H9 (cell line): ENCODE measurements around the gene GCNT3. TPM values are rescaled to one million over a fixed set of nuclear protein-coding genes. Genes with fewer than 3 reads are reported as not detected.

Experiments
- DNase-seq: peaks from one replicate; pipeline ENCODE4 v3.0.0-alpha.2; 2017
- H2AFZ ChIP-seq: one replicate; pipeline ENCODE4 v1.6.1; 2013; ENCODE audit warnings: mild to moderate bottlenecking, low read length, control low read depth, moderate library complexity
- H2AK5ac ChIP-seq: 2 replicates; pipeline ENCODE4 v1.6.1; 2013; ENCODE audit warnings: low read length, control low read depth, mixed read lengths; ENCODE audit not compliant: insufficient read length
- H2BK120ac ChIP-seq: one replicate; pipeline ENCODE4 v1.6.1; 2013; ENCODE audit warnings: low read depth, mild to moderate bottlenecking, low read length, control low read depth, inconsistent platforms; ENCODE audit not compliant: poor library complexity, severe bottlenecking
- H2BK12ac ChIP-seq: 2 replicates; pipeline ENCODE4 v1.6.1; 2013; ENCODE audit warnings: low read length, control low read depth, mixed read lengths, low read depth; ENCODE audit not compliant: insufficient read length
- H2BK15ac ChIP-seq: 2 replicates; pipeline ENCODE4 v1.6.1; 2013; ENCODE audit warnings: low read depth, low read length, control low read depth
- H2BK20ac ChIP-seq: one replicate; pipeline ENCODE4 v1.6.1; 2013; ENCODE audit warnings: low read depth, mild to moderate bottlenecking, low read length, control low read depth, inconsistent platforms; ENCODE audit not compliant: poor library complexity, severe bottlenecking
- H2BK5ac ChIP-seq: 2 replicates; pipeline ENCODE4 v1.6.1; 2013; ENCODE audit warnings: low read length, control low read depth, mixed read lengths; ENCODE audit not compliant: insufficient read length
- H3K14ac ChIP-seq: 2 replicates; pipeline ENCODE4 v1.6.1; 2013; ENCODE audit warnings: low read length, control low read depth; ENCODE audit not compliant: insufficient read depth
- H3K18ac ChIP-seq: 2 replicates; pipeline ENCODE4 v1.6.1; 2013; ENCODE audit warnings: low read depth, mild to moderate bottlenecking, mixed read lengths, low read length, control low read depth; ENCODE audit not compliant: insufficient read length
- H3K23ac ChIP-seq: 2 replicates; pipeline ENCODE4 v1.6.1; 2013; ENCODE audit warnings: low read length, control low read depth, mixed read lengths, low read depth; ENCODE audit not compliant: insufficient read length
- H3K23me2 ChIP-seq: 2 replicates; pipeline ENCODE4 v1.6.1; 2013; ENCODE audit warnings: low read depth, mild to moderate bottlenecking, mixed read lengths, low read length, control low read depth; ENCODE audit not compliant: insufficient read length, poor library complexity, severe bottlenecking
- H3K27ac ChIP-seq: 2 replicates; pipeline ENCODE4 v1.5.1; 2013; ENCODE audit warnings: low read length, control low read depth, mixed read lengths, low read depth; ENCODE audit not compliant: insufficient read length
- H3K27me3 ChIP-seq: 2 replicates; pipeline ENCODE4 v1.6.1; 2013; ENCODE audit warnings: low read length, control low read depth, inconsistent platforms; ENCODE audit not compliant: insufficient read depth
- H3K4ac ChIP-seq: 2 replicates; pipeline ENCODE4 v1.6.1; 2013; ENCODE audit warnings: low read depth, mild to moderate bottlenecking, control low read depth, inconsistent platforms, low read length, moderate library complexity
- H3K4me1 ChIP-seq: 2 replicates; pipeline ENCODE4 v1.6.1; 2013; ENCODE audit warnings: low read length, control low read depth, inconsistent platforms; ENCODE audit not compliant: insufficient read depth
- H3K4me2 ChIP-seq: 2 replicates; pipeline ENCODE4 v1.6.1; 2013; ENCODE audit warnings: low read length, control low read depth, mixed read lengths; ENCODE audit not compliant: insufficient read length, insufficient read depth
- H3K56ac ChIP-seq: 2 replicates; pipeline ENCODE4 v1.6.1; 2013; ENCODE audit warnings: low read depth, mild to moderate bottlenecking, mixed read lengths, low read length, control low read depth; ENCODE audit not compliant: insufficient read length
- H3K79me1 ChIP-seq: 2 replicates; pipeline ENCODE4 v1.6.1; 2013; ENCODE audit warnings: low read depth, mild to moderate bottlenecking, moderate library complexity, low read length, control low read depth, inconsistent platforms; ENCODE audit not compliant: insufficient read depth, poor library complexity, severe bottlenecking
- H3K79me2 ChIP-seq: 2 replicates; pipeline ENCODE4 v1.6.1; 2013; ENCODE audit warnings: low read length, control low read depth, inconsistent platforms; ENCODE audit not compliant: insufficient read depth
- H3K9ac ChIP-seq: 2 replicates; pipeline ENCODE4 v1.6.1; 2013; ENCODE audit warnings: low read length, control low read depth, mixed read lengths; ENCODE audit not compliant: insufficient read length; ENCODE audit errors: extremely low read depth
- H3K9me3 ChIP-seq: one replicate; pipeline ENCODE4 v1.6.1; 2013; ENCODE audit warnings: low read depth, low read length, inconsistent platforms; ENCODE audit not compliant: control insufficient read depth
- H3T11ph ChIP-seq: one replicate; pipeline ENCODE4 v1.6.1; 2013; ENCODE audit warnings: mild to moderate bottlenecking, low read length, control low read depth, inconsistent platforms
- H4K20me1 ChIP-seq: one replicate; pipeline ENCODE4 v1.6.1; 2013; ENCODE audit not compliant: control insufficient read depth, insufficient read length, insufficient read depth
- H4K5ac ChIP-seq: 2 replicates; pipeline ENCODE4 v1.6.1; 2013; ENCODE audit warnings: low read depth, mild to moderate bottlenecking, mixed read lengths, low read length, control low read depth; ENCODE audit not compliant: insufficient read length
- H4K8ac ChIP-seq: replicated peaks from 2 replicates; pipeline ENCODE4 v1.6.1; 2013; ENCODE audit warnings: low read length, control low read depth, mixed read lengths, low read depth; ENCODE audit not compliant: insufficient read length
- H4K91ac ChIP-seq: 2 replicates; pipeline ENCODE4 v1.6.1; 2013; ENCODE audit warnings: low read depth, mild to moderate bottlenecking, moderate library complexity, mixed read lengths, low read length, control low read depth; ENCODE audit not compliant: insufficient read length
- H3K27ac Mint-ChIP-seq, 3 experiments: 2 replicates in 2 of 3; 3 replicates in 1 of 3; pipeline ENCODE4 v1.8.0; 2020 to 2021; ENCODE audit warnings: mixed read lengths in 3 of 3, mild to moderate bottlenecking in 1 of 3, moderate library complexity in 1 of 3
- H3K27me3 Mint-ChIP-seq: 2 replicates; pipeline ENCODE4 v1.8.0; 2021; ENCODE audit warnings: low read depth, mild to moderate bottlenecking, moderate library complexity, mixed read lengths
- H3K36me3 Mint-ChIP-seq, 3 experiments: 2 replicates in 2 of 3; 3 replicates in 1 of 3; pipeline ENCODE4 v1.8.0; 2020 to 2021; ENCODE audit warnings: low read depth in 3 of 3, mixed read lengths in 3 of 3; ENCODE audit not compliant: insufficient read depth in 1 of 3
- H3K4me1 Mint-ChIP-seq, 2 experiments: 2 replicates each; pipeline ENCODE4 v1.8.0; 2020; ENCODE audit warnings: mixed read lengths in 2 of 2
- H3K4me3 Mint-ChIP-seq, 2 experiments: 2 replicates in 1 of 2; 3 replicates in 1 of 2; pipeline ENCODE4 v1.8.0; 2020 to 2021; ENCODE audit warnings: mild to moderate bottlenecking in 2 of 2, mixed read lengths in 2 of 2, moderate library complexity in 1 of 2
- H3K9me3 Mint-ChIP-seq, 2 experiments: 2 replicates in 1 of 2; 3 replicates in 1 of 2; pipeline ENCODE4 v1.8.0; 2020; ENCODE audit warnings: mild to moderate bottlenecking in 2 of 2, mixed read lengths in 2 of 2, moderate library complexity in 1 of 2
- total RNA-seq: library from RNA; stranded (reverse); gene quantifications from 2 replicates; pipeline ENCODE4 v1.2.1, GENCODE V29; 2021
- TF ChIP-seq, protein P1 (sequence below): fragments of 200-600 bp; sonication (generic); conservative IDR thresholded peaks from 3 replicates; pipeline ENCODE4 v1.8.0; 2021; ENCODE audit warnings: antibody characterized with exemption, mild to moderate bottlenecking

Gene GCNT3
- total RNA-seq, 1 experiment from 2014 or later, result not detected

DNA sequence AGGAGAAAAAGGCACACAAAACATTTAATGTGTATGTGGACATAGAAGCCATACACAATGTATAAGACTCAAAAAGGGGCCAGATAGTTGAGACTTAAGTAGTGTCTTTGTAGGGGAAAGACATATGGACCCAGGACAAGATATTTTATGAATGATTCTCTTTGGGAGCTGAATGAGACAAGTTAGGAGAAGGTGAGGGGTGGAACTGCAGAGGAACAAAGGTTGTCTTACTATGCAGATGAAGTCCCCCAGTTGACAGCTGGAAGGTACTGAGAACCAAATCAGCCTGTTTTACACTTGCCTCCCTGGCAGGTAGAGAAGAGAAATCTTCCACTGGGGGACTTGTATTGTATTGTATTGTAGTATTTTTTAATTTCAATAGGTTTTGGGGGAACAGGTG is 14.9 kb upstream of the GCNT3 start:
- H4K5ac ChIP-seq, result no peak overlapping the region
- H2BK5ac ChIP-seq, result no peak overlapping the region
- no peaks in the 10 kb centered on the region for H3K27me3 ChIP-seq
- no peaks in the 10 kb centered on the region for H3K4me1 ChIP-seq
- no peaks in the 10 kb centered on the region; the same call in 1 of the 2 replicates for H3K27me3 Mint-ChIP-seq
- H3K23me2 ChIP-seq, result no peaks in the 10 kb centered on the region
- no peak overlapping the region for H4K8ac ChIP-seq
- H2BK12ac ChIP-seq, result no peak overlapping the region
- no peak overlapping the region for H2AK5ac ChIP-seq
- no peaks in the 10 kb centered on the region for H4K20me1 ChIP-seq
- no peaks in the 10 kb centered on the region for H3K79me1 ChIP-seq
- H3K14ac ChIP-seq, result no peak overlapping the region
- H3K56ac ChIP-seq, result no peak overlapping the region
- no peak overlapping the region for H3K27ac Mint-ChIP-seq
- H3K9me3 ChIP-seq, result no peaks in the 10 kb centered on the region
- TF ChIP-seq, protein P1, sequence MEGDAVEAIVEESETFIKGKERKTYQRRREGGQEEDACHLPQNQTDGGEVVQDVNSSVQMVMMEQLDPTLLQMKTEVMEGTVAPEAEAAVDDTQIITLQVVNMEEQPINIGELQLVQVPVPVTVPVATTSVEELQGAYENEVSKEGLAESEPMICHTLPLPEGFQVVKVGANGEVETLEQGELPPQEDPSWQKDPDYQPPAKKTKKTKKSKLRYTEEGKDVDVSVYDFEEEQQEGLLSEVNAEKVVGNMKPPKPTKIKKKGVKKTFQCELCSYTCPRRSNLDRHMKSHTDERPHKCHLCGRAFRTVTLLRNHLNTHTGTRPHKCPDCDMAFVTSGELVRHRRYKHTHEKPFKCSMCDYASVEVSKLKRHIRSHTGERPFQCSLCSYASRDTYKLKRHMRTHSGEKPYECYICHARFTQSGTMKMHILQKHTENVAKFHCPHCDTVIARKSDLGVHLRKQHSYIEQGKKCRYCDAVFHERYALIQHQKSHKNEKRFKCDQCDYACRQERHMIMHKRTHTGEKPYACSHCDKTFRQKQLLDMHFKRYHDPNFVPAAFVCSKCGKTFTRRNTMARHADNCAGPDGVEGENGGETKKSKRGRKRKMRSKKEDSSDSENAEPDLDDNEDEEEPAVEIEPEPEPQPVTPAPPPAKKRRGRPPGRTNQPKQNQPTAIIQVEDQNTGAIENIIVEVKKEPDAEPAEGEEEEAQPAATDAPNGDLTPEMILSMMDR, result no peak
- no peak for DNase-seq
- no peak overlapping the region for H3K4ac ChIP-seq
- no peak overlapping the region for H3K9ac ChIP-seq
- no peak overlapping the region for H3K4me3 Mint-ChIP-seq
- no peak overlapping the region for H3K4me2 ChIP-seq
- no peaks in the 10 kb centered on the region for H3K79me2 ChIP-seq
- no peak overlapping the region for H2AFZ ChIP-seq
- no peak overlapping the region for H3K23ac ChIP-seq
- peaks cover 10 to 14% of the 10 kb centered on the region in 2 experiments for H3K9me3 Mint-ChIP-seq
- no peak overlapping the region for H3K27ac ChIP-seq
- H2BK20ac ChIP-seq, result no peak overlapping the region
- no peak overlapping the region for H2BK15ac ChIP-seq
- H3K18ac ChIP-seq, result no peak overlapping the region
- no peak overlapping the region for H4K91ac ChIP-seq
- H2BK120ac ChIP-seq, result no peak overlapping the region
- H3K36me3 Mint-ChIP-seq, result peaks cover 0 to 9% (median 0%) of the 10 kb centered on the region in 3 experiments; a peak in 2 of 7 replicates
- H3K4me1 Mint-ChIP-seq, result peaks cover 4 to 6% of the 10 kb centered on the region in 2 experiments
- no peak overlapping the region for H3T11ph ChIP-seq
